NCI-H1417 treated with DMSO at 0.1 percent for 48 hours (cell line): Measurements from ENCODE around the gene TCEAL7.
A peak's percentile ranks its signal among the peaks of the same experiment; 100 is the strongest.

Experiments
- DNase-seq: peaks from one replicate; lab custom pipeline; 2025; lab: John Stamatoyannopoulos, UW

The TCEAL7 gene

GRCh38 chrX:103367502-103367901 is 37.5 kb downstream of the TCEAL7 start:
- no peak for DNase-seq

GRCh38 chrX:103369479-103369878 is 39.4 kb downstream of the TCEAL7 start:
- no peak for DNase-seq

DNA sequence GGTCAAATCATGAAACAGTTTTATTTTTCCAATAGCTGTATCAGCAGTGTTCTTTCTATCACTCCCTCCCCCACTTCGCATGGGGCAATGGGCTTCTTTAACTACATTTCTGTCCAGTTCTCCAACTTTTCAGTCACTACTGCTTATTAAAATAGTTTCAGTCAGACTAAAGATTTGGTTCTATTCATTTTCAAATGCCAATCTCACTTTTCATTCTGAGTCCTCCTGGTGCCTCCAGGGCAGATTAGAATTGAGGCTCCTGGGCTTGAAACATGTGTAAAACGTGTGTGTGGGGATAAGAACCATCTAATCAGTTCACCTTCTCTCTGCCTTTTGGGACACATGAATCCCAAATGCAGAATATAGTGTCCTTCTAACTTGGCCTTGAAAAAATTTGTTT is 42.8 kb downstream of the TCEAL7 start:
- DNase-seq, result no peak

DNA sequence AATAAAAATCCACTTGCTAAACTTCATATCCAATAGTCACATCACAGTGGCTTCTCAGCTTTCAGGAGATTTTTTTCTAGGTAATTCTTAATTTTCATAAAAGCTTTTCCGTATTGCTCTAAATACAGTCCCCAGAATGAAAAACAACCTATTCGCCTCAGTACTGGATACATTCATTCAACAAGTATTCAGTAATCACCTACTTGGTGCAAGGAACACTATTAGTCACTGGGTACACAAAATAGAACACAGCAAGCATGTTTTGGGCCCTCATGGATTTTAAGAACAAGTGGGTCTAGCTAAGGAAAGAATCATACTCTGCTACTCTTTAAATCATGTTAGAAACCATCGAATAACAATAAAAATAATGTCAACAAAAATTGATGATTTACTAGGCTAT is 43.5 kb downstream of the TCEAL7 start:
- DNase-seq, result no peak

- DNase-seq, result peak; percentile 25
These were observed 46.3 kb downstream of the TCEAL7 start, which contains the start of gene BEX3 for GRCh38 chrX:103376118-103376978. TSS of gene BEX3 (plus strand) at chrX:103376538. CDS start at chrX:103377522, 984 bp downstream.

- DNase-seq, result no peak
These were observed 46.9 kb downstream of the TCEAL7 start for GRCh38 chrX:103376979-103377324.

DNA sequence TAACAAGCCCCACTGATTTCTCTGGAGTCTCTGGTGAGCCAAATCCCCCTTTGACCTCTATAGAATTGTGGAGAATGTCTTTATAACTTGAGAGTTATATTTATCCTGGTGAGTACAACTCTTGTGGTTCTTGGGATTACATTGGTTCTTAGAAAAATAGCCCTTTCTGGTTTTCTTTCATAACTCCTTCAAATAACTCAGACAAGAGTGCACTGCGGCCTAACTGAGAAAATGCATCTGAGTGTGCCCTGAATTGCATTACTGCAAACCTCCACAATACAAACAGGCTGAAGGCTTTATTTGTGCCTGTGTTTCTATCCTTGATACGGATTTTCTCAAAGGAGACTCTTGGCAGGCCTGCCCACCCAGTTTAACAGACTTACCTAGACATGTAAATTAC is 49.0 kb downstream of the TCEAL7 start:
- no peak for DNase-seq
